OCI-LY7 (cell line): ENCODE results near the gene RBM33. TPM values are rescaled to one million over a fixed set of nuclear protein-coding genes. Genes with fewer than 3 reads are reported as not detected.
A peak's percentile ranks its signal among the peaks of the same experiment; 100 is the strongest.

Experiments
- BruUV-seq: library from RNA; stranded (reverse); fragments of 400-500 nt; replicated peaks from 2 replicates; lab custom pipeline; 2021; lab: Mats Ljungman, UMichigan
- CTCF ChIA-PET: fragments of 300-600 bp; sonication (Branson Sonifier 250); formaldehyde crosslinking; loops from one replicate; lab custom pipeline; 2022; ENCODE audit warnings: antibody characterized with exemption; ENCODE audit not compliant: unreplicated experiment; lab: Charles Lee
- POLR2A ChIA-PET: fragments of 300-600 bp; sonication (Branson Sonifier 250); formaldehyde crosslinking; loops from one replicate; lab custom pipeline; 2022; ENCODE audit warnings: antibody characterized with exemption; lab: Charles Lee
- DNase-seq: peaks from one replicate; pipeline ENCODE4 v3.0.0-alpha.2; 2015; ENCODE audit warnings: low spot score
- H2AFZ ChIP-seq: fragments of 200-600 bp; sonication (generic), shearing (Covaris generic); 2 replicates; pipeline ENCODE4 v1.6.1; 2014; ENCODE audit warnings: mild to moderate bottlenecking, antibody characterized with exemption, low read length, moderate library complexity
- H3K27ac ChIP-seq: fragments of 200-600 bp; sonication (generic); 2 replicates; pipeline ENCODE4 v1.5.1; 2014; ENCODE audit warnings: mixed run types, low read depth, mild to moderate bottlenecking, moderate library complexity, low read length, inconsistent platforms; ENCODE audit not compliant: poor library complexity, severe bottlenecking
- H3K36me3 ChIP-seq: fragments of 200-600 bp; sonication (generic); 2 replicates; pipeline ENCODE4 v1.6.1; 2014; ENCODE audit warnings: mild to moderate bottlenecking, antibody characterized with exemption, low read length, moderate library complexity, mixed read lengths; ENCODE audit not compliant: insufficient read depth
- H3K4me1 ChIP-seq: fragments of 200-600 bp; sonication (generic); 2 replicates; pipeline ENCODE4 v1.5.1; 2014; ENCODE audit warnings: mild to moderate bottlenecking, low read length; ENCODE audit not compliant: insufficient read depth, poor library complexity, severe bottlenecking
- H3K4me2 ChIP-seq: fragments of 200-600 bp; sonication (generic); 2 replicates; pipeline ENCODE4 v1.6.1; 2014; ENCODE audit warnings: mild to moderate bottlenecking, low read length
- H3K4me3 ChIP-seq: fragments of 200-600 bp; sonication (generic); 2 replicates; pipeline ENCODE4 v1.5.1; 2014; ENCODE audit warnings: mild to moderate bottlenecking, low read depth, low read length; ENCODE audit not compliant: poor library complexity, severe bottlenecking
- H3K79me2 ChIP-seq: fragments of 200-600 bp; sonication (generic); 2 replicates; pipeline ENCODE4 v1.6.1; 2016; ENCODE audit warnings: low read depth, mild to moderate bottlenecking, low read length, moderate library complexity, mixed read lengths; ENCODE audit not compliant: insufficient read depth
- H3K9me2 ChIP-seq: fragments of 200-600 bp; sonication (generic); 2 replicates; pipeline ENCODE4 v1.6.1; 2016; ENCODE audit warnings: mild to moderate bottlenecking, low read length, mixed read lengths; ENCODE audit not compliant: insufficient read depth
- H3K9me3 ChIP-seq: fragments of 200-600 bp; sonication (generic); 2 replicates; pipeline ENCODE4 v1.6.1; 2014; ENCODE audit warnings: mild to moderate bottlenecking, mixed run types, low read length, mixed read lengths
- H4K20me1 ChIP-seq: fragments of 200-600 bp; sonication (generic); 2 replicates; pipeline ENCODE4 v1.6.1; 2014; ENCODE audit warnings: mild to moderate bottlenecking, antibody characterized with exemption, low read length, moderate library complexity, mixed read lengths; ENCODE audit not compliant: insufficient read depth
- CTCF ChIP-seq: fragments of 200-600 bp; sonication (generic); conservative IDR thresholded peaks from 2 replicates; pipeline ENCODE4 v1.5.1; 2014; ENCODE audit warnings: mild to moderate bottlenecking, antibody characterized with exemption, low read length, moderate library complexity, mixed read lengths
- EZH2phosphoT487 ChIP-seq: fragments of 200-600 bp; sonication (generic); IDR thresholded peaks from 2 replicates; pipeline ENCODE4 v1.6.1; 2018; ENCODE audit warnings: low read depth, borderline replicate concordance, mild to moderate bottlenecking, mixed run types, antibody characterized with exemption, low read length, moderate library complexity, mixed read lengths
- intact Hi-C: fragments of 100-400 bp; cut with micrococcal nuclease; formaldehyde crosslinking; loops from one replicate; pipeline ENCODE4 v1.10.0; 2022; ENCODE audit not compliant: unreplicated experiment
- total RNA-seq, 2 experiments: library from RNA; depleted of rRNA in 1 of 2; stranded (reverse); fragments of >200 nt in 1 of 2; shearing (Covaris generic) in 1 of 2; gene quantifications; 2 replicates each; pipeline ENCODE4 v1.2.3, GENCODE V29; 2014 to 2022

RBM33 gene
- total RNA-seq, 2 experiments from 2014 or later = 67.6 to 127 TPM

GRCh38 chr7:155699180-155699579, 54.7 kb downstream of the RBM33 start:
- Histone ChIP-seq H3K9me3 (no peaks in the 10 kb centered on the region), H3K79me2 (peaks cover 72% of the 10 kb centered on the region), H3K36me3 (peaks cover 94% of the 10 kb centered on the region), H3K27ac (no peak overlapping the region), H3K4me3 (no peak overlapping the region), H2AFZ (no peak overlapping the region), H4K20me1 (peaks cover 24% of the 10 kb centered on the region), H3K4me2 (no peak overlapping the region), H3K9me2 (no peaks in the 10 kb centered on the region), H3K4me1 (peaks cover under 1% of the 10 kb centered on the region)
- CTCF ChIA-PET = no interaction called here
- no peak for TF ChIP-seq EZH2phosphoT487
- TF ChIP-seq CTCF = no peak
- no peak for DNase-seq
- intact Hi-C loops = no loop called here
- POLR2A ChIA-PET = no interaction called here
- BruUV-seq = no TSS peak

- no peaks in the 10 kb centered on the region for H3K9me3 ChIP-seq
- no peak overlapping the region for H3K27ac ChIP-seq
- TF ChIP-seq CTCF = no peak
- TF ChIP-seq EZH2phosphoT487 = no peak
- peaks cover 12% of the 10 kb centered on the region for H3K4me1 ChIP-seq
- POLR2A ChIA-PET = interaction anchor here (0.7 to 0.9 kb wide), 2 partner anchors 8 to 13 kb away, joined by 4 to 6 read pairs; no protein-coding TSS in a partner anchor
- peaks cover 67% of the 10 kb centered on the region for H3K79me2 ChIP-seq
- no peak overlapping the region for H3K4me2 ChIP-seq
- H2AFZ ChIP-seq = no peak overlapping the region
- no peak for DNase-seq
- H3K36me3 ChIP-seq = peaks cover 99% of the 10 kb centered on the region
- no peak overlapping the region for H3K4me3 ChIP-seq
- peaks cover 16% of the 10 kb centered on the region for H4K20me1 ChIP-seq
- H3K9me2 ChIP-seq = no peaks in the 10 kb centered on the region
- BruUV-seq = no TSS peak
- CTCF ChIA-PET = no interaction called here
- intact Hi-C loops = no loop called here
Observed at GRCh38 chr7:155700847-155701246, 56.4 kb downstream of the RBM33 start.

GRCh38 chr7:155701972-155702544, 57.6 kb downstream of the RBM33 start:
- DNase-seq = no peak
- H3K9me2 ChIP-seq = no peaks in the 10 kb centered on the region
- BruUV-seq = no TSS peak
- H3K79me2 ChIP-seq = peaks cover 55% of the 10 kb centered on the region
- H3K36me3 ChIP-seq = peaks cover 99% of the 10 kb centered on the region
- no peak overlapping the region for H2AFZ ChIP-seq
- H3K27ac ChIP-seq = no peak overlapping the region
- no peak overlapping the region for H3K4me2 ChIP-seq
- POLR2A ChIA-PET = interaction anchor here (0.7 to 1.2 kb wide), 2 partner anchors 21 to 29 kb away, joined by 3 to 4 read pairs; no protein-coding TSS in a partner anchor
- peaks cover 9% of the 10 kb centered on the region for H4K20me1 ChIP-seq
- peaks cover 12% of the 10 kb centered on the region for H3K4me1 ChIP-seq
- intact Hi-C loops = no loop called here
- no peak for TF ChIP-seq EZH2phosphoT487
- TF ChIP-seq CTCF = peak; percentile 42; the same call in 1 of the 2 replicates
- H3K4me3 ChIP-seq = no peak overlapping the region
- H3K9me3 ChIP-seq = no peaks in the 10 kb centered on the region
- CTCF ChIA-PET = no interaction called here
